Neural cell (in vitro differentiated cells): ENCODE results near the gene CD164. TPM values are rescaled to one million over a fixed set of nuclear protein-coding genes. Genes with fewer than 3 reads are reported as not detected.

Source experiments
- H2AFZ ChIP-seq: fragments of 200-600, 300-800 bp; sonication (generic), shearing (Covaris generic); 2 replicates; pipeline ENCODE4 v1.6.0; 2014; ENCODE audit warnings: low read depth, mild to moderate bottlenecking, antibody characterized with exemption, low read length, moderate library complexity
- H3F3A ChIP-seq: fragments of 200-600 bp; shearing (Covaris generic); 2 replicates; pipeline ENCODE4 v1.6.1; 2016; ENCODE audit warnings: mild to moderate bottlenecking, moderate library complexity, mixed read lengths, antibody characterized with exemption, low read length; ENCODE audit not compliant: insufficient read depth, poor library complexity, severe bottlenecking
- H3K27ac ChIP-seq: fragments of 200-600, 300-800 bp; sonication (generic), shearing (Covaris generic); 2 replicates; pipeline ENCODE4 v1.5.1; 2014; ENCODE audit warnings: mild to moderate bottlenecking, low read length, moderate library complexity
- H3K27me3 ChIP-seq: fragments of 300-800, 200-600 bp; sonication (generic), shearing (Covaris generic); 2 replicates; pipeline ENCODE4 v1.6.0; 2014; ENCODE audit warnings: mild to moderate bottlenecking, low read depth, low read length, moderate library complexity; ENCODE audit not compliant: insufficient read depth
- H3K36me3 ChIP-seq: fragments of 300-800, 200-600 bp; sonication (generic), shearing (Covaris generic); 2 replicates; pipeline ENCODE4 v1.5.1; 2014; ENCODE audit warnings: mild to moderate bottlenecking, antibody characterized with exemption, low read length, moderate library complexity; ENCODE audit not compliant: insufficient read depth
- H3K4me2 ChIP-seq: fragments of 300-800, 200-600 bp; sonication (generic), shearing (Covaris generic); 2 replicates; pipeline ENCODE4 v1.6.0; 2014; ENCODE audit warnings: mild to moderate bottlenecking, low read length
- H3K4me3 ChIP-seq: fragments of 300-800, 200-600 bp; sonication (generic), shearing (Covaris generic); 2 replicates; pipeline ENCODE4 v1.5.1; 2014; ENCODE audit warnings: mild to moderate bottlenecking, low read length, moderate library complexity
- H3K79me2 ChIP-seq: fragments of 200-600 bp; shearing (Covaris generic); replicated peaks from 2 replicates; pipeline ENCODE4 v1.6.0; 2014; ENCODE audit warnings: mild to moderate bottlenecking, low read length, moderate library complexity; ENCODE audit not compliant: insufficient read depth
- H3K9ac ChIP-seq: fragments of 300-800, 200-600 bp; sonication (generic), shearing (Covaris generic); 2 replicates; pipeline ENCODE4 v1.6.1; 2016; ENCODE audit warnings: mild to moderate bottlenecking, low read length, mixed read lengths
- H3K9me2 ChIP-seq: fragments of 200-600 bp; shearing (Covaris generic); 2 replicates; pipeline ENCODE4 v1.6.1; 2016; ENCODE audit warnings: mild to moderate bottlenecking, low read length, mixed read lengths; ENCODE audit not compliant: insufficient read depth
- H3K9me3 ChIP-seq: fragments of 200-600, 300-800 bp; sonication (generic), shearing (Covaris generic); 2 replicates; pipeline ENCODE4 v1.6.1; 2016; ENCODE audit warnings: mild to moderate bottlenecking, mixed run types, low read length, moderate library complexity, mixed read lengths
- H4K20me1 ChIP-seq: fragments of 200-600 bp; shearing (Covaris generic); 2 replicates; pipeline ENCODE4 v1.6.1; 2016; ENCODE audit warnings: mild to moderate bottlenecking, mixed run types; ENCODE audit not compliant: insufficient read depth
- CTCF ChIP-seq: fragments of 450-650 bp; IDR thresholded peaks from 2 replicates; pipeline ENCODE4 v1.5.1; 2014; ENCODE audit warnings: antibody characterized with exemption, mild to moderate bottlenecking, moderate library complexity; ENCODE audit not compliant: poor library complexity, severe bottlenecking
- EP300 ChIP-seq: fragments of 450-650 bp; conservative IDR thresholded peaks from 2 replicates; pipeline ENCODE4 v1.6.1; 2014; ENCODE audit warnings: antibody characterized with exemption, mild to moderate bottlenecking, moderate library complexity; ENCODE audit not compliant: poor library complexity, severe bottlenecking
- EZH2 ChIP-seq: fragments of 200-600, 300-800 bp; shearing (Covaris generic), sonication (generic); IDR thresholded peaks from 2 replicates; pipeline ENCODE4 v1.6.1; 2014; ENCODE audit warnings: antibody characterized with exemption, low read length, borderline replicate concordance, mild to moderate bottlenecking; ENCODE audit not compliant: insufficient read depth, poor library complexity, severe bottlenecking
- MXI1 ChIP-seq: fragments of 450-650 bp; conservative IDR thresholded peaks from 2 replicates; pipeline ENCODE4 v1.6.1; 2014; ENCODE audit warnings: antibody characterized with exemption, mild to moderate bottlenecking; ENCODE audit not compliant: poor library complexity, severe bottlenecking
- POLR2AphosphoS5 ChIP-seq: IDR thresholded peaks from 2 replicates; pipeline ENCODE4 v1.6.1; 2012
- RAD21 ChIP-seq: fragments of 450-650 bp; conservative IDR thresholded peaks from 2 replicates; pipeline ENCODE4 v1.6.1; 2014; ENCODE audit warnings: antibody characterized with exemption, mild to moderate bottlenecking, moderate library complexity
- REST ChIP-seq: IDR thresholded peaks from 2 replicates; pipeline ENCODE4 v1.6.1; 2012; ENCODE audit warnings: borderline replicate concordance
- SMC3 ChIP-seq: fragments of 450-650 bp; conservative IDR thresholded peaks from 2 replicates; pipeline ENCODE4 v1.6.1; 2014; ENCODE audit warnings: antibody characterized with exemption, mild to moderate bottlenecking, moderate library complexity; ENCODE audit not compliant: poor library complexity
- TAF1 ChIP-seq: IDR thresholded peaks from 2 replicates; pipeline ENCODE4 v1.6.1; 2012; ENCODE audit warnings: low read depth
- polyA plus RNA-seq: library from polyadenylated mRNA; depleted of rRNA; stranded (reverse); fragments of >200 nt; gene quantifications from 2 replicates; pipeline ENCODE4 v1.2.3, GENCODE V29; 2014

The CD164 gene
- polyA plus RNA-seq, 1 donor from 2014 or later = 42.6 TPM

- H3K27me3 ChIP-seq = no peaks in the 10 kb centered on the region
- H3K9me3 ChIP-seq = no peaks in the 10 kb centered on the region
- H3K27ac ChIP-seq = no peak overlapping the region
- H2AFZ ChIP-seq = no peak overlapping the region
- no peak overlapping the region for H3K9ac ChIP-seq
- H3K79me2 ChIP-seq = peaks cover 16% of the 10 kb centered on the region
- peaks cover 9% of the 10 kb centered on the region for H3K36me3 ChIP-seq
- H4K20me1 ChIP-seq = no peaks in the 10 kb centered on the region
- H3K4me3 ChIP-seq = no peak overlapping the region
- TF ChIP-seq POLR2AphosphoS5 = no peak
- TF ChIP-seq RAD21 = no peak
- no peak for TF ChIP-seq REST
- no peak for TF ChIP-seq MXI1
- no peak for TF ChIP-seq CTCF
- no peak for TF ChIP-seq EZH2
- no peak for TF ChIP-seq TAF1
- no peak for TF ChIP-seq EP300
- no peak for TF ChIP-seq SMC3
- H3F3A ChIP-seq = no peaks in the 10 kb centered on the region
- no peaks in the 10 kb centered on the region for H3K9me2 ChIP-seq
- H3K4me2 ChIP-seq = no peak overlapping the region
Measured at GRCh38 chr6:109373762-109374161, 8.5 kb downstream of the CD164 start.

GRCh38 chr6:109373331-109373730 lies 8.9 kb downstream of the CD164 start:
- H3K4me3 ChIP-seq = no peak overlapping the region
- no peak overlapping the region for H3K9ac ChIP-seq
- H3F3A ChIP-seq = no peaks in the 10 kb centered on the region
- H2AFZ ChIP-seq = no peak overlapping the region
- H3K4me2 ChIP-seq = no peak overlapping the region
- H3K36me3 ChIP-seq = peaks cover 9% of the 10 kb centered on the region
- peaks cover 12% of the 10 kb centered on the region for H3K79me2 ChIP-seq
- no peaks in the 10 kb centered on the region for H3K9me2 ChIP-seq
- no peaks in the 10 kb centered on the region for H3K9me3 ChIP-seq
- H4K20me1 ChIP-seq = no peaks in the 10 kb centered on the region
- H3K27ac ChIP-seq = no peak overlapping the region
- TF ChIP-seq MXI1 (no peak), REST (no peak), EP300 (no peak), RAD21 (no peak), POLR2AphosphoS5 (no peak), EZH2 (no peak), TAF1 (no peak), SMC3 (no peak), CTCF (no peak)
- H3K27me3 ChIP-seq = no peaks in the 10 kb centered on the region
